ENCODE data around the gene C1RL.

C1RL gene

GRCh38 chr12:7122811-7123769, 14.1 kb upstream of the C1RL start:
- DNase-seq (ENCODE audit: low read depth): no peak

GRCh38 chr12:7121324-7121723, 12.3 kb upstream of the C1RL start:
- no peak for TF ChIP-seq CTCF (IDR thresholded peaks at IDR 0.05; ENCODE audit: insufficient read depth, low read depth, low read length, missing control alignments)
- H3K4me3 ChIP-seq (ENCODE audit: low read length): no peak overlapping the region
- DNase-seq (ENCODE audit: low read depth): no peak

More at GRCh38 chr12:7122811-7123769, 14.1 kb upstream of the C1RL start:
- H3K4me3 ChIP-seq (ENCODE audit: low read length): no peak overlapping the region
- no peak for TF ChIP-seq CTCF (IDR thresholded peaks at IDR 0.05; ENCODE audit: insufficient read depth, low read depth, low read length, missing control alignments)

GRCh38 chr12:7120166-7120565, 11.2 kb upstream of the C1RL start:
- DNase-seq (ENCODE audit: low read depth): no peak
- no peak overlapping the region for H3K4me3 ChIP-seq (ENCODE audit: low read length)
- TF ChIP-seq CTCF (IDR thresholded peaks at IDR 0.05; ENCODE audit: insufficient read depth, low read depth, low read length, missing control alignments): no peak

- no peak for DNase-seq (ENCODE audit: low read depth)
- no peak for TF ChIP-seq CTCF (IDR thresholded peaks at IDR 0.05; ENCODE audit: insufficient read depth, low read depth, low read length, missing control alignments)
- no peak overlapping the region for H3K4me3 ChIP-seq (ENCODE audit: low read length)
These were observed 9.9 kb upstream of the C1RL start for GRCh38 chr12:7118881-7119280.

- DNase-seq (ENCODE audit: low read depth): no peak
- no peak for TF ChIP-seq CTCF (IDR thresholded peaks at IDR 0.05; ENCODE audit: insufficient read depth, low read depth, low read length, missing control alignments)
- H3K4me3 ChIP-seq (ENCODE audit: low read length): no peak overlapping the region
These were observed 8.7 kb upstream of the C1RL start for GRCh38 chr12:7117670-7118069.

- H3K4me3 ChIP-seq (ENCODE audit: low read length): no peak overlapping the region
- TF ChIP-seq CTCF (IDR thresholded peaks at IDR 0.05; ENCODE audit: insufficient read depth, low read depth, low read length, missing control alignments): no peak
- DNase-seq (ENCODE audit: low read depth): no peak
These were observed 7.9 kb upstream of the C1RL start for GRCh38 chr12:7116916-7117315.

- H3K4me3 ChIP-seq (ENCODE audit: low read length): no peak overlapping the region
- no peak for TF ChIP-seq CTCF (IDR thresholded peaks at IDR 0.05; ENCODE audit: insufficient read depth, low read depth, low read length, missing control alignments)
- DNase-seq (ENCODE audit: low read depth): no peak
These were observed 7.2 kb upstream of the C1RL start for GRCh38 chr12:7116196-7116595.
